A549 (cell line): ENCODE data around the gene MEI4.
A peak's percentile ranks its signal among the peaks of the same experiment; 100 is the strongest.

ENCODE experiments used
- BCL3 ChIP-seq: fragments of >200 bp; sonication (Bioruptor Twin); formaldehyde crosslinking; IDR thresholded peaks from 3 replicates; pipeline ENCODE4 v1.6.1; 2016
- CTCF ChIP-seq: fragments of >200 bp; sonication (Bioruptor Twin); formaldehyde crosslinking; IDR thresholded peaks from 3 replicates; pipeline ENCODE4 v1.5.1; 2016
- EP300 ChIP-seq, 2 experiments: fragments of >200 bp; sonication (Bioruptor Twin); formaldehyde crosslinking; IDR thresholded peaks; 2 replicates in 1 of 2; 3 replicates in 1 of 2; pipeline ENCODE4 v1.6.1; 2016 to 2017
- GATA3 ChIP-seq: IDR thresholded peaks from 2 replicates; pipeline ENCODE4 v1.6.1; 2012; ENCODE audit warnings: borderline replicate concordance
- HEYL ChIP-seq: fragments of 250-450 bp; sonication (Bioruptor Pico); IDR thresholded peaks from 2 replicates; pipeline ENCODE4 v1.8.0; 2021; ENCODE audit warnings: mild to moderate bottlenecking, moderate library complexity
- JUN ChIP-seq, 2 experiments: fragments of >200 bp; sonication (Bioruptor Twin); formaldehyde crosslinking; IDR thresholded peaks; 2 replicates in 1 of 2; 3 replicates in 1 of 2; pipeline ENCODE4 v1.6.1; 2016 to 2017
- KDM5A ChIP-seq: fragments of 200-600 bp; sonication (generic); IDR thresholded peaks from 2 replicates; pipeline ENCODE4 v1.6.1; 2016; ENCODE audit warnings: antibody characterized with exemption, mild to moderate bottlenecking
- MYC ChIP-seq: IDR thresholded peaks from 2 replicates; pipeline ENCODE4 v1.6.1; 2012; ENCODE audit warnings: mild to moderate bottlenecking, inconsistent platforms, low read length, improper control_type of control experiment, borderline replicate concordance
- NPAS2 ChIP-seq: fragments of 250-450 bp; sonication (Bioruptor Pico); IDR thresholded peaks from 2 replicates; pipeline ENCODE4 v1.8.0; 2022; ENCODE audit warnings: mild to moderate bottlenecking, moderate library complexity, borderline replicate concordance
- POLR2A ChIP-seq: IDR thresholded peaks from 2 replicates; pipeline ENCODE4 v1.6.1; 2012; ENCODE audit warnings: mild to moderate bottlenecking, low read length
- RFX5 ChIP-seq: fragments of 450-650 bp; IDR thresholded peaks from 2 replicates; pipeline ENCODE4 v1.7.1; 2014; ENCODE audit warnings: antibody characterized with exemption, mild to moderate bottlenecking, moderate library complexity
- SMC3 ChIP-seq: fragments of >200 bp; sonication (Bioruptor Twin); formaldehyde crosslinking; IDR thresholded peaks from 3 replicates; pipeline ENCODE4 v1.6.1; 2018; ENCODE audit warnings: inconsistent platforms
- TF ChIP-seq, protein P1 (sequence below): fragments of 450-650 bp; IDR thresholded peaks from 2 replicates; pipeline ENCODE4 v1.6.1; 2014; ENCODE audit warnings: antibody characterized with exemption
- TF ChIP-seq, protein P2 (sequence below): IDR thresholded peaks from 2 replicates; pipeline ENCODE4 v1.6.1; 2012

DNA sequence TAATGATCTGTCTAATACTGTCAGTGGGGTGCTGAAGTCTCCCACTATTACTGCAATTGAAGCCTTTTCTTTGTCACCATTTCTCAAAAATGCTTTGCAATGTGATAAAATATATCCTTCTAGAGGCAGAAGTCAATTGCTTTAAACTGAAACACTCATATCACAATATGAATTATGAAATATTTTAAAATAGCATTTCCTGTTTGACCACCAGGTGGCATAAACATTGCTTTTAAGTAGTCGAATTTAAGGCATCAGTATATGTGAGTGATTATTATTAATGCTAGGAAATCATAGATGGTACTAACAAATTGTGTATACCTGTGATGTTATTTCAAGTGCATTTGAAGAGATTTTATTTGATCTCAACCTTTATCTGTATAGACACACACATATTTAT lies 87.5 kb downstream of the MEI4 start:
- TF ChIP-seq CTCF (peak; percentile 29; the same call in 2 of the 3 replicates), HEYL (CRISPR knock-in tag) (no peak), BCL3 (no peak), NPAS2 (CRISPR knock-in tag) (no peak), EP300 (IDR thresholded peaks at IDR 0.05) (no peak), POLR2A (no peak), KDM5A (no peak), MYC (no peak), GATA3 (no peak), RFX5 (no peak), SMC3 (peak; percentile 40), JUN (IDR thresholded peaks at IDR 0.05) (no peak)
- TF ChIP-seq, protein P1, sequence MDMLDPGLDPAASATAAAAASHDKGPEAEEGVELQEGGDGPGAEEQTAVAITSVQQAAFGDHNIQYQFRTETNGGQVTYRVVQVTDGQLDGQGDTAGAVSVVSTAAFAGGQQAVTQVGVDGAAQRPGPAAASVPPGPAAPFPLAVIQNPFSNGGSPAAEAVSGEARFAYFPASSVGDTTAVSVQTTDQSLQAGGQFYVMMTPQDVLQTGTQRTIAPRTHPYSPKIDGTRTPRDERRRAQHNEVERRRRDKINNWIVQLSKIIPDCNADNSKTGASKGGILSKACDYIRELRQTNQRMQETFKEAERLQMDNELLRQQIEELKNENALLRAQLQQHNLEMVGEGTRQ: no peak
- TF ChIP-seq, protein P2, sequence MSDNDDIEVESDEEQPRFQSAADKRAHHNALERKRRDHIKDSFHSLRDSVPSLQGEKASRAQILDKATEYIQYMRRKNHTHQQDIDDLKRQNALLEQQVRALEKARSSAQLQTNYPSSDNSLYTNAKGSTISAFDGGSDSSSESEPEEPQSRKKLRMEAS: no peak
